SK-N-SH (cell line): ENCODE data around the gene PRRT1B.

Experiments used
- CTCF ChIP-seq: fragments of 200-600 bp; sonication (generic); IDR thresholded peaks from 2 replicates; pipeline ENCODE4 v1.6.1; 2017; ENCODE audit warnings: antibody characterized with exemption, mild to moderate bottlenecking, moderate library complexity
- EP300 ChIP-seq, 2 experiments: IDR thresholded peaks; 2 replicates each; pipeline versions ENCODE4 v1.4.0 to v1.6.1; 2012; ENCODE audit warnings: borderline replicate concordance in 1 of 2, low read depth in 1 of 2, low read length in 1 of 2
- EZH2phosphoT487 ChIP-seq: fragments of 200-600 bp; sonication (generic); IDR thresholded peaks from 2 replicates; pipeline ENCODE4 v1.6.1; 2017; ENCODE audit warnings: low read depth, mixed run types, mild to moderate bottlenecking, antibody characterized with exemption, moderate library complexity, borderline replicate concordance
- GABPA ChIP-seq: IDR thresholded peaks from 2 replicates; pipeline ENCODE4 v1.4.0; 2012; ENCODE audit warnings: low read depth, mild to moderate bottlenecking
- MAX ChIP-seq: IDR thresholded peaks from 2 replicates; pipeline ENCODE4 v1.4.0; 2012; ENCODE audit warnings: low read depth
- NRF1 ChIP-seq: IDR thresholded peaks from 2 replicates; pipeline ENCODE4 v1.6.1; 2012; ENCODE audit warnings: low read depth, mild to moderate bottlenecking, low read length
- POLR2AphosphoS5 ChIP-seq: IDR thresholded peaks from 2 replicates; pipeline ENCODE4 v1.6.1; 2012; ENCODE audit warnings: low read depth, low read length
- RCOR1 ChIP-seq: fragments of 150-350 bp; IDR thresholded peaks from 2 replicates; pipeline ENCODE4 v1.6.1; 2017; ENCODE audit warnings: antibody characterized with exemption, low read length
- REST ChIP-seq: IDR thresholded peaks from 2 replicates; pipeline ENCODE4 v1.6.1; 2012; ENCODE audit warnings: mild to moderate bottlenecking, low read depth, low read length, moderate library complexity
- TAF1 ChIP-seq: IDR thresholded peaks from 2 replicates; pipeline ENCODE4 v1.6.1; 2012; ENCODE audit warnings: low read depth, mild to moderate bottlenecking, low read length, moderate library complexity, borderline replicate concordance
- YY1 ChIP-seq: IDR thresholded peaks from 2 replicates; pipeline ENCODE4 v1.4.0; 2012; ENCODE audit warnings: low read depth, mild to moderate bottlenecking

- TF ChIP-seq EZH2phosphoT487 (no peak), NRF1 (no peak), TAF1 (no peak), CTCF (no peak), YY1 (no peak), POLR2AphosphoS5 (no peak), GABPA (no peak), EP300 (IDR thresholded peaks at IDR 0.05; ENCODE audit: borderline replicate concordance in 1 of 2, low read depth in 1 of 2, low read length in 1 of 2) (no peak), REST (no peak), MAX (no peak), RCOR1 (no peak)
Measured at GRCh38 chr9:131520503-131520902, 24.8 kb upstream of the PRRT1B start.
